KBM-7 (cell line): ENCODE measurements around the gene CD81.
"Not testable (repeated sequence)": the region's sequence is repeated elsewhere in the genome, so short reads cannot be mapped to it uniquely, and the experiment has no call there.

ENCODE experiments used
- DNase-seq: peaks from one replicate; pipeline ENCODE4 v3.0.0-alpha.2; 2015
- in situ Hi-C: fragments of 300-500 bp; cut with MboI; formaldehyde crosslinking; loops from 2 replicates; pipeline ENCODE4 v1.14.3; 2020; ENCODE audit warnings: low sequenced_read_pairs, low pct_unique_long_range_greater_than_20kb, mixed read lengths

CD81 gene

GRCh38 chr11:2352420-2352819, 24.7 kb upstream of the CD81 start:
- in situ Hi-C loops: no loop called here
- no peak for DNase-seq

DNA sequence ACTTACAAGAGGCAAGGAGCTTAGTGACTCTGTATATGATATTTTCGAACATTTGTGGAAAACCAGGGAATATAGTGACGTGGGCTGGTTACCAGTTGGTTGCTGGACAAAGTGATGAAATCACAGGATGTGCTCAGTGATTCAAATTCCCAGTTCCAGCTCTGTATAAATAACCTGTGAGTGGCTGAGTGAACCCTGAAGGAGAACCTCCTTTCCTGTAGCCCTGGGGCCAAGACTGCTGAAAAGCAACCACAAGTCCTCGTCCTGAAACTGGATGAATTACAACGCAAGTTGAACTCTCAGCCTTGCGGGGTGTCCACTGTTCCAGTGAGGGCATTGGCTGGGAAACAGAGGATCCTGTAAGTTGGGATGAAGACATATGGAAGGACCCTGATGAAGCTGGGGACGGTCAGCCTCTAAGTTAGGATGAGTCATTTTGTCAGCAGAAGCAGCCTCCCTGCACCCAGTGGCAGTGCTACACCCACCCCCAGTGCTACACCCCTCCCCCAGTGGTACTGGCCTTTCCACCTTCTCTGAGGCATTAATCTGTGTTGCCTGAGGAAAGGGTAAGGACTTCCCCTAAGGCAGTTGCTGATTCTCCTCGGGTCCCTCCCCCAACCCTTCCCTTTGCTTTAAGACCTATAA, 22.0 kb upstream of the CD81 start:
- no peak for DNase-seq

GRCh38 chr11:2357246-2357645, 19.9 kb upstream of the CD81 start:
- in situ Hi-C loops: no loop called here
- no peak for DNase-seq

More for the DNA sequence above, 22.0 kb upstream of the CD81 start:
- in situ Hi-C loops: no loop called here

DNA sequence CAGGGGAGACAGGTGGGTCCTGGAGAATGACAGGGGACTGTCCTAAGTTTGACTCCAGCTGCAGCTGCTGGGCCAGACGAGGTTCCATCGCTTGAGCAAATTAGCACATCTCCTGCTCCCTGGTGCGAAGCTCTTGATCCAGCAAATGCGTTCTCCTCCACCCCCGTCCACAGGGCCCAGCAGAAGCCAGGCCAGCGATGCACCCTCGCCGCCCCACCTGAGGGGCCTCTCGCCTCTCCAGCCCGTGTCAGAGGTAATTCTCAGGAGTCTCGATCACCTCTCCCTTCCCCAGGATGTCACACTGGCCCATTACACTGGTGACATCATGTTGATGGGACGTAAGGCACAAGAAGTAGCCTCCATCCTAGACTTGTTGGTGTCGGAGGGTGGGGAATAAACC, 19.5 kb upstream of the CD81 start:
- DNase-seq, in situ Hi-C loops: not testable (repeated sequence)

- in situ Hi-C loops: no loop called here
- no peak for DNase-seq
Measured at GRCh38 chr11:2358754-2359442, 18.2 kb upstream of the CD81 start.

DNA sequence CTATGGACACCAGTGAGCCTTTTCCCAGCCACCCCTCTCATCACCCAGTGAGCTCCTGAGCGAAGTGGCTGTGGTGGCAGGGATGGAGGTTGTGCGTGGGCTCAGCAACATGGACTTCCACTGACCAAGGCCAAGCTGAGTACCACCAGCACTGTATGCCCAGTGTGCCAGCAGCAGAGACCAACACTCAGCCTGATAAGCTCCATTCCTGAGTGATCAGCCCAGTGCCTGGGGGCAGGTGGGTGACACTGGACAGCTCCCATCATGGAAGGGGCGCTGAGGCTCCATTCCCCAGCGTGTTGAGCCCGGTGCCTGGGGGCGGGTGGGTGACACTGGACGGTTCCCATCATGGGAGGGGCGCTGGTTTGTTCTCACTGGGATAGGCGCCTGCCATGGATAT, 17.6 kb upstream of the CD81 start:
- in situ Hi-C loops: no loop called here
- no peak for DNase-seq

GRCh38 chr11:2360081-2360642, 16.9 kb upstream of the CD81 start:
- no peak for DNase-seq
- in situ Hi-C loops: no loop called here

DNA sequence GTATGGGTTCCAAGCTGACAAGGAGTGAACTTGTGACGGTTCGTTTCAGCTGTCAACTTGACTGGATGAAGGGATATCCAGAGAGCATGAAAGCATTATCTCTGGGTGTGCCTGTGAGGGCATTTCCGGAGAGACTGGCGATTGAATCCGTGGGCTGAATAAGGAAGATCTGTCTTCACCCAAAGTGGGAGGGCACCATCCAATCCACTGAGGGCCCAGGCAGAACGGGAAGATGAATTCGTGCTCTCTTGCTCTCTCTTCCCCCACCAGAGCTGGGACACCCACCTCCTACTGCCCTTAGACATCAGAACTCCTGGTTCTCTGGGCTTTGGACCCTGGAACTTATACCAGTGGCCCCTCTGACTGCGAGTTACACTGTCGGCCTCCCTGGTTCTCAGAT, 15.5 kb upstream of the CD81 start:
- DNase-seq: no peak
- in situ Hi-C loops: no loop called here

- in situ Hi-C loops: no loop called here
- DNase-seq: no peak
Measured at GRCh38 chr11:2362414-2362813, 14.7 kb upstream of the CD81 start.

GRCh38 chr11:2363130-2363529, 14.0 kb upstream of the CD81 start:
- in situ Hi-C loops: no loop called here
- no peak for DNase-seq

GRCh38 chr11:2363577-2364370, 13.3 kb upstream of the CD81 start:
- in situ Hi-C loops: no loop called here
- DNase-seq: no peak

DNA sequence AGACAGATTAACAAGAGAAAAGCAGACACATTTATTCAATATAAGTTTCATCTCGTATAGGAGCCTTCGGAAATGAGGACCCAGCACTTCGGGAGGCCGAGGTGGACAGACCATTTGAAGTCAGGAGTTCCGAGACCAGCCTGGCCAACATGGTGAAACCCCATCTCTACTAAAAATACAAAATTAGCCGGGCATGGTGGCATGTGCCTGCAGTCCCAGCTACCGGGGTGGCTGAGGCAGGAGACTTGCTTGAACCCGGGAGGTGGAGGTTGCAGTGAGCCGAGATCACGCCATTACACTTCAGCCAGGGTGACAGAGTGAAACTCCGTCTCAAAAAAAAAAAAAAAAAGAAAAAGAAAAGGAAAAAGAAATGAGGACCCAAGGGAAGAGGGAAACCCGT, 12.7 kb upstream of the CD81 start:
- in situ Hi-C loops: not testable (repeated sequence)

DNA sequence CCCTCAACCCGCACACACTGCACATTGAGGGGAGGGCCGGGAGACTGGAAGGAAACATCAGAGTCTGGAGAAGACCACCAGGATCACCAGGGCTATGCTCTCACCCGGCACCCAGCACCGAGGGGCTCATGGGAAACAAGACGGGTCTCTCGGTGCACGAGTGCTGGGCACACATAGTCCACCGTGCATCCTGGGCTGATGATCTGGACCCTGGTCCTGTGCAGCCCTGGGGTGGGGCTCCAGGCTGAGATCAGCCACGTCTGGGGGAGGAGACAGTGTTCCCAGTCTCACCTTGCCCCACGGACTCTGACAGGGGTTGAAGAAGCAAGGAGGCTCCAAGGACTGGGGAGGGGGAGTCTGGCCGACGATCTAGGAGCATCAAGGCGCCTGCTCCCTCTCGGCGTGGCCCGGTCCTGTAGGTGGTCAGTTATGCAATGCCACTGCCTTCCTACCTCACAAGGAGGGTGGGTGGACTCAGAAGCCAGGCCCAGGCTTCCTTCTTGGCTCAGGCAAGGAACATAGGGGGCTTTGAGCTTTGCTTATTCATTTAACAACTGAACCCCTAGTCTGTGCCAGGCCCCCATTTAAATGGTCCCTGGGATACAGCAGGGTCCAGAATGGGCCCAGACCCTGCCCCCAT, 11.4 kb upstream of the CD81 start:
- no peak for DNase-seq
- in situ Hi-C loops: no loop called here

More for the DNA sequence above, 12.7 kb upstream of the CD81 start:
- not testable (repeated sequence) for DNase-seq

- no peak for DNase-seq
- in situ Hi-C loops: no loop called here
Measured at GRCh38 chr11:2366276-2366675, 10.8 kb upstream of the CD81 start.

GRCh38 chr11:2366733-2367132, 10.4 kb upstream of the CD81 start:
- in situ Hi-C loops: no loop called here
- DNase-seq: no peak

DNA sequence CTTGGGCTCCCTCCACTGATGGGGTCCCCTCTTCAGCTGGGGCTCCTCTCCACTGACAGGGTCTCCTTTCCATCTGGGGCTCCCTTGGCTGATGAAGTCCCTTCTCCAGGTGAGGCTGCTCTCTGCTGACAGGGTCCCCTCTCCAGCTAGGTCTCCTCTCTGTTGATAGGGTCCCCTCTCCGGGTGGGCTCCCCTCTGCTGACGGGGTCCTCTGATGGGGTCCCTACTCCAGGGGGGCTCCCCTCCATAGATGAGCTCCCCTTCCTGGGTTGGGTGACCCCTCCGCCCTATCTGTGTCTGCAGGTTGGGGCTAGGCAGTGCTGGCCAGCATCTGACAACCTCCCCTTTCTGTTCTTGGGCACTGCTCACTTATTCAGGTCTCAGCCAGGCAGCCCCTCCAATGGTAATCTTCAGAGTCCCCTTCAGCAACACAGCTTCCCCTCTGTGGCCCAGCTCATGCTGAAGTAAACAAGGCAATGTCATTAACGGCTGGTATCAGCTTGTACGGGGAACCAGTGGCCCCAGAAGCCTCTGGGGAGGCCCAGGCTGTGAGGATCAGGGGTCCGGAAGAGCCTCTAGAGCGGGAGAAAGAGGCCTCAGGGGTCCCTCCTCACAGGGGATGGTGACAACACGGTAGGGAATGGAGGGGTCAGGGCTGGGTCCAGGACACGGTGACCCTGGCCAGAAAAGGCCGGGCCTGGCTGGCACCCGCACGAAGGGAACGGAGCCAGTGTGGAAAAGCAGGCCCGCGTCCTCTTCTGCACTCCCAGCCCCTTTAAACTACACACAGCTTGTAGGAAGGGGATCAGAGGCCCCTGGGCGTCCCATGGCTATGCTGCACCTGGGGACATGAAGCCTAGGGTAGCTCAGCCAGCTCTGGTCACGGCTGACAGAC, 9.6 kb upstream of the CD81 start:
- in situ Hi-C loops: no loop called here
- DNase-seq: no peak

- in situ Hi-C loops: no loop called here
Measured at GRCh38 chr11:2368178-2368850, 8.8 kb upstream of the CD81 start.

GRCh38 chr11:2368851-2369180, 8.3 kb upstream of the CD81 start:
- in situ Hi-C loops: no loop called here
- no peak for DNase-seq

More at GRCh38 chr11:2368178-2368850, 8.8 kb upstream of the CD81 start:
- DNase-seq: no peak
